SU-DHL-6 (cell line): ENCODE measurements around the gene TAF8.

ENCODE experiments used
- CTCF ChIP-seq: fragments of 200-600 bp; sonication (generic); IDR thresholded peaks from one replicate; pipeline ENCODE4 v1.5.1; 2017; ENCODE audit warnings: antibody characterized with exemption, mild to moderate bottlenecking, low read length, moderate library complexity; ENCODE audit not compliant: insufficient read depth, poor library complexity, severe bottlenecking
- EZH2phosphoT487 ChIP-seq: fragments of 200-600 bp; sonication (generic), shearing (Covaris generic); conservative IDR thresholded peaks from 2 replicates; pipeline ENCODE4 v1.6.1; 2018; ENCODE audit warnings: mild to moderate bottlenecking, antibody characterized with exemption, low read length, moderate library complexity, mixed read lengths

GRCh38 chr6:42103753-42104094, 53.4 kb downstream of the TAF8 start:
- TF ChIP-seq CTCF (no peak), EZH2phosphoT487 (no peak)
